MCF 10A (cell line): ENCODE measurements around the gene PNMA8A. TPM values are rescaled to one million over a fixed set of nuclear protein-coding genes. Genes with fewer than 3 reads are reported as not detected.
A peak's percentile ranks its signal among the peaks of the same experiment; 100 is the strongest.

Experiments
- Bru-seq: library from RNA; stranded (reverse); fragments of 400-500 nt; gene quantifications from one replicate; lab custom pipeline; 2021; lab: Mats Ljungman, UMichigan
- BruChase-seq, 2 experiments: library from RNA; stranded (reverse); fragments of 400-500 nt; gene quantifications; one replicate each; lab custom pipeline; 2021; lab: Mats Ljungman, UMichigan
- BruUV-seq: library from RNA; stranded (reverse); fragments of 400-500 nt; replicated peaks from 2 replicates; lab custom pipeline; 2021; lab: Mats Ljungman, UMichigan
- CTCF ChIA-PET: fragments of 300-600 bp; sonication (Branson Sonifier 250); formaldehyde crosslinking; extraction: SDS; loops from one replicate; lab custom pipeline; 2021; ENCODE audit warnings: antibody characterized with exemption, inconsistent platforms; lab: Yijun Ruan, JAX
- POLR2A ChIA-PET: fragments of 300-600, 350-650 bp; sonication (Branson Sonifier 250); formaldehyde crosslinking; extraction: SDS; loops from one replicate; lab custom pipeline; 2020; ENCODE audit warnings: antibody characterized with exemption, inconsistent platforms; lab: Yijun Ruan, JAX
- DNase-seq: peaks from one replicate; pipeline ENCODE4 v3.0.0-alpha.2; 2018; ENCODE audit not compliant: unreplicated experiment
- H3K27ac Mint-ChIP-seq: one replicate; pipeline ENCODE4 v1.8.0; 2022; ENCODE audit warnings: mild to moderate bottlenecking, low read depth, mixed read lengths; ENCODE audit not compliant: unreplicated experiment
- H3K27me3 Mint-ChIP-seq: one replicate; pipeline ENCODE4 v1.8.0; 2022; ENCODE audit warnings: mixed read lengths; ENCODE audit not compliant: insufficient read depth, unreplicated experiment
- H3K36me3 Mint-ChIP-seq: one replicate; pipeline ENCODE4 v1.8.0; 2022; ENCODE audit warnings: mild to moderate bottlenecking, moderate library complexity, mixed read lengths; ENCODE audit not compliant: insufficient read depth, unreplicated experiment
- H3K4me1 Mint-ChIP-seq: one replicate; pipeline ENCODE4 v1.8.0; 2022; ENCODE audit warnings: mixed read lengths; ENCODE audit not compliant: insufficient read depth, unreplicated experiment
- H3K4me3 Mint-ChIP-seq: one replicate; pipeline ENCODE4 v1.8.0; 2022; ENCODE audit warnings: mild to moderate bottlenecking, moderate library complexity, mixed read lengths; ENCODE audit not compliant: unreplicated experiment
- H3K9me3 Mint-ChIP-seq: one replicate; pipeline ENCODE4 v1.8.0; 2022; ENCODE audit warnings: mixed read lengths; ENCODE audit not compliant: unreplicated experiment
- CTCF ChIP-seq: fragments of 200-600 bp; IDR thresholded peaks from one replicate; pipeline ENCODE4 v1.8.0; 2022; ENCODE audit warnings: antibody characterized with exemption, mild to moderate bottlenecking; ENCODE audit not compliant: unreplicated experiment
- intact Hi-C: fragments of 100-400 bp; cut with micrococcal nuclease; formaldehyde crosslinking; loops from 2 replicates; pipeline ENCODE4 v1.14.1; 2022
- long read RNA-seq: library from polyadenylated mRNA; stranded (forward); transcript quantifications from one replicate; pipeline ENCODE4 v2.0.0, GENCODE V29; 2022
- total RNA-seq: library from RNA; stranded (reverse); gene quantifications from 2 replicates; pipeline ENCODE4 v1.2.3, GENCODE V29; 2022

The PNMA8A gene, protein sequence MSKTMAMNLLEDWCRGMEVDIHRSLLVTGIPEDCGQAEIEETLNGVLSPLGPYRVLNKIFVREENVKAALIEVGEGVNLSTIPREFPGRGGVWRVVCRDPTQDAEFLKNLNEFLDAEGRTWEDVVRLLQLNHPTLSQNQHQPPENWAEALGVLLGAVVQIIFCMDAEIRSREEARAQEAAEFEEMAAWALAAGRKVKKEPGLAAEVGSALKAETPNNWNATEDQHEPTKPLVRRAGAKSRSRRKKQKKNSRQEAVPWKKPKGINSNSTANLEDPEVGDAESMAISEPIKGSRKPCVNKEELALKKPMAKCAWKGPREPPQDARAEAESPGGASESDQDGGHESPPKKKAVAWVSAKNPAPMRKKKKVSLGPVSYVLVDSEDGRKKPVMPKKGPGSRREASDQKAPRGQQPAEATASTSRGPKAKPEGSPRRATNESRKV
- total RNA-seq (6.0 and 7.6 TPM in 2 replicates), Bru-seq, nascent RNA (percentile 54 among the genes with signal in this experiment), BruChase-seq, experiment 1, labeled RNA remaining after a 6-hour chase (percentile 83 among the genes with signal in this experiment), BruChase-seq, experiment 2, labeled RNA remaining after a 2-hour chase (percentile 69 among the genes with signal in this experiment)
- long read RNA-seq, partial matches to known transcripts: 0 of 5 reads
- long read RNA-seq, other reads (novel, unspliced or antisense): 4 of 5 reads

GRCh38 chr19:46471116-46471733, at the start of gene PNMA8A:
TSS of gene PNMA8A (minus strand) at chr19:46471563. CDS start at chr19:46471035, 528 bp downstream.
- CTCF ChIA-PET: interaction anchor here (1.0 kb wide), 1 partner anchor 75 kb away, joined by 3 read pairs; no protein-coding TSS in a partner anchor
- POLR2A ChIA-PET: interaction anchor here (0.9 kb wide), 1 partner anchor 10 kb away, joined by 3 read pairs; no protein-coding TSS in a partner anchor
- intact Hi-C loops: no loop called here
- H3K27me3 Mint-ChIP-seq: no peaks in the 10 kb centered on the region
- H3K36me3 Mint-ChIP-seq: peaks cover 6% of the 10 kb centered on the region
- DNase-seq: peak; percentile 28
- no TSS peak for BruUV-seq
- H3K9me3 Mint-ChIP-seq: no peaks in the 10 kb centered on the region
- H3K27ac Mint-ChIP-seq: peak within 1 kb of the TSS; percentile 51
- peaks cover 32% of the 10 kb centered on the region for H3K4me1 Mint-ChIP-seq
- H3K4me3 Mint-ChIP-seq: peak within 1 kb of the TSS; percentile 49
- no peak for TF ChIP-seq CTCF

- no peak for DNase-seq
- no TSS peak for BruUV-seq
- H3K27ac Mint-ChIP-seq: no peak overlapping the region
- CTCF ChIA-PET: interaction anchor here (0.6 to 1.8 kb wide), 6 partner anchors 9 to 141 kb away, joined by 3 to 7 read pairs (median 4); no protein-coding TSS in a partner anchor
- TF ChIP-seq CTCF: no peak
- H3K9me3 Mint-ChIP-seq: no peaks in the 10 kb centered on the region
- H3K4me1 Mint-ChIP-seq: no peaks in the 10 kb centered on the region
- H3K36me3 Mint-ChIP-seq: peaks cover 7% of the 10 kb centered on the region
- intact Hi-C loops: no loop called here
- POLR2A ChIA-PET: interaction anchor here (1.0 kb wide), 1 partner anchor 80 kb away, joined by 4 read pairs; the partner anchor contains the start of gene CALM3
- H3K4me3 Mint-ChIP-seq: no peak overlapping the region
- no peaks in the 10 kb centered on the region for H3K27me3 Mint-ChIP-seq
Measured at GRCh38 chr19:46520616-46521015, 49.3 kb upstream of the PNMA8A start.

GRCh38 chr19:46517471-46517870, 46.1 kb upstream of the PNMA8A start:
- no peak for TF ChIP-seq CTCF
- Mint-ChIP-seq H3K27ac (no peak overlapping the region), H3K9me3 (no peaks in the 10 kb centered on the region), H3K4me1 (peaks cover 7% of the 10 kb centered on the region), H3K4me3 (no peak overlapping the region), H3K27me3 (no peaks in the 10 kb centered on the region), H3K36me3 (peaks cover 7% of the 10 kb centered on the region)
- intact Hi-C loops: no loop called here
- no TSS peak for BruUV-seq
- CTCF ChIA-PET: interaction anchor here (0.6 to 1.6 kb wide), 7 partner anchors 12 to 74 kb away, joined by 3 to 4 read pairs (median 3); no protein-coding TSS in a partner anchor
- POLR2A ChIA-PET: no interaction called here
- DNase-seq: no peak
